GM20431 (cell line): ENCODE results near the gene RAP1GAP2.
"Not testable (repeated sequence)": the region's sequence is repeated elsewhere in the genome, so short reads cannot be mapped to it uniquely, and the experiment has no call there.

ENCODE experiments used
- in situ Hi-C: fragments of 300-500 bp; cut with MseI, MboI; formaldehyde crosslinking; loops from one replicate; pipeline ENCODE4 v1.15.0; 2020; ENCODE audit warnings: low sequenced_read_pairs; ENCODE audit not compliant: unreplicated experiment

RAP1GAP2 gene

GRCh38 chr17:2784864-2785263 is 11.4 kb upstream of the RAP1GAP2 start:
- in situ Hi-C loops, result no loop called here

GRCh38 chr17:2785376-2785775 is 10.9 kb upstream of the RAP1GAP2 start:
- in situ Hi-C loops, result not testable (repeated sequence)

GRCh38 chr17:2786176-2786881 is 9.9 kb upstream of the RAP1GAP2 start:
- in situ Hi-C loops, result no loop called here

- in situ Hi-C loops, result no loop called here
Measured at GRCh38 chr17:2789700-2790099, 6.5 kb upstream of the RAP1GAP2 start.

- in situ Hi-C loops, result no loop called here
Measured at GRCh38 chr17:2792366-2793169, 3.7 kb upstream of the RAP1GAP2 start.

- in situ Hi-C loops, result no loop called here
Measured at GRCh38 chr17:2794111-2794803, 2.0 kb upstream of the RAP1GAP2 start.

GRCh38 chr17:2795441-2796163 is 636 bp upstream of the RAP1GAP2 start:
- in situ Hi-C loops, result no loop called here

- in situ Hi-C loops, result no loop called here
Measured at GRCh38 chr17:2797226-2797625, 988 bp downstream of the RAP1GAP2 start.

GRCh38 chr17:2797637-2798036 is 1.4 kb downstream of the RAP1GAP2 start:
- in situ Hi-C loops, result no loop called here

GRCh38 chr17:2798188-2798587 is 1.9 kb downstream of the RAP1GAP2 start:
- in situ Hi-C loops, result no loop called here

GRCh38 chr17:2798678-2799077 is 2.4 kb downstream of the RAP1GAP2 start:
- in situ Hi-C loops, result no loop called here

- in situ Hi-C loops, result no loop called here
Measured at GRCh38 chr17:2799653-2800052, 3.4 kb downstream of the RAP1GAP2 start.

GRCh38 chr17:2800367-2800766 is 4.1 kb downstream of the RAP1GAP2 start:
- in situ Hi-C loops, result no loop called here

GRCh38 chr17:2801841-2802240 is 5.6 kb downstream of the RAP1GAP2 start:
- in situ Hi-C loops, result no loop called here

- in situ Hi-C loops, result no loop called here
Measured at GRCh38 chr17:2802574-2802973, 6.3 kb downstream of the RAP1GAP2 start.

- in situ Hi-C loops, result no loop called here
Measured at GRCh38 chr17:2803386-2803785, 7.1 kb downstream of the RAP1GAP2 start.

- in situ Hi-C loops, result no loop called here
Measured at GRCh38 chr17:2803971-2804370, 7.7 kb downstream of the RAP1GAP2 start.

GRCh38 chr17:2804912-2805311 is 8.7 kb downstream of the RAP1GAP2 start:
- in situ Hi-C loops, result no loop called here

GRCh38 chr17:2805961-2806360 is 9.7 kb downstream of the RAP1GAP2 start:
- in situ Hi-C loops, result no loop called here
